ENCODE measurements around the gene SGMS1. TPM values are rescaled to one million over a fixed set of nuclear protein-coding genes. Genes with fewer than 3 reads are reported as not detected.
"Not testable (repeated sequence)": the region's sequence is repeated elsewhere in the genome, so short reads cannot be mapped to it uniquely, and the experiment has no call there.

The SGMS1 gene
- total RNA-seq, 1 donor from 2014 or later = 78.8 TPM

DNA sequence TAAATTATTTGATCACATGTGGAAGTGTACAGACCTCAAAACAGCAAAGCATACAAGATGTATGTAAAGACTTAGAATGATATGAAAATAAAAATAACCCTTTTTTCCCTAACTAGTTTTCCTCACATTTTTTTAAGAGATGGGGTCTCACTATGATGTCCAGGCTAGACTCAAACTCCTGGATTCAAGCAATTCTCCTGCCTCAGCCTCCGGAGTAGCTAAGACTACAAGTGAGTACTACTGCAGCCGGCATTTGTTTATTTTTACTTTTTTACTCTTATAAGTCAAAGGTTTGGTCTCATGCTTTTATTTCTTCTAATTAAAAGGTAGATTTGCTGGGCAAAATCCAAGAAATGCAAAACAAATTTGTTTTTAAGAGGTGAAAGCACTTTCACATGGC is 248.0 kb downstream of the SGMS1 start:
- DNase-seq (ENCODE audit: low spot score) = no peak

DNA sequence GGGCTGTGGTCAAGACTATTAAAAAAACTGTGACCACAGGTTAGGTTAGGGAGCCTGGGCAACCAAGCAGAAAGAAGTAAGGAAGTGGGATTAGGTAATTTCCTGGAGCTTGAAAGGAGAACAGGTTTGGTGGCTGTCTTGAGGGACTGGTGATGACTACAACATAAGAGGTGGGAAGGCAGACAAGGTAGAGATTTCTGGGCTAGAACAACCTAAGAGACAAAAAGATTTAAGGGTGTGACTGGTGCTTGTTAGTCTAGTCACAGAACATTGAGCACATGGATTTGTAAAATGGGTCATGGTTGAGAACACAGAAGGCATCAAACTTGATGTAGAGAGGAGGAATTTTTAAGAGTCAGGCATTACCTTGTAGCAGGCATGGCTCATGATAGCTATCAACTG is 248.7 kb downstream of the SGMS1 start:
- DNase-seq (ENCODE audit: low spot score) = peak; percentile 48

DNA sequence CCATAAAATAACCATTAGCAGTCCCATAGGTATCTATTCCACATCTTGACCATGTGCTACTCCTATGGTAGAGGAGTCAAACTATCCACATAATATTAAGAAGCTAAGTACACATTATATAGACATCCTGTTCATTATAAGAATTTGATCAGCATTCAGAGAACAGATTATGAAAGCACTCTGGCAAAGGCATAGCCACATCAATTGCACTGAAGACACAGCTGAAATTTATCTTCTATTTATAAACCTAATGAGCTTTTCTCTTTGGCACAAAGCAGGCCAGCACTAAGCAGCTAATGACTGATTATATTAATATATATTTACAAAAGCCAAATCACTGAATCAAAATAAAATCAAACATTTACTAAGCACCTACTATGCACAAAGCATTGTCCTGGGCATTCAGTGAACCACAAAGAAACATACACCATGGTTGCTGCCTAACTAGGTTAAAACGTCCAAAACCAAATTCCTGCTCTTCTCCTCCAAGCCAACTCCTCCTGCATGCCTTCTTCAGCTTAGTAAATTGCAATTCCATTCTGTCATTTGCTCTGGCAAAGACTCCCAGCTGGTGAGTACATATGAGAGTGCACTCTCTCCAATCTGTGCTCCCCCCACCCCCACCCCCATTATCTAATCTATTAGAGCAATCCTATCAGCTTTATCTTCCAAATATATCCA is 249.8 kb downstream of the SGMS1 start:
- no peak for DNase-seq (ENCODE audit: low spot score)

GRCh38 chr10:50369931-50370330 is 253.8 kb downstream of the SGMS1 start:
- DNase-seq (ENCODE audit: low spot score) = no peak

DNA sequence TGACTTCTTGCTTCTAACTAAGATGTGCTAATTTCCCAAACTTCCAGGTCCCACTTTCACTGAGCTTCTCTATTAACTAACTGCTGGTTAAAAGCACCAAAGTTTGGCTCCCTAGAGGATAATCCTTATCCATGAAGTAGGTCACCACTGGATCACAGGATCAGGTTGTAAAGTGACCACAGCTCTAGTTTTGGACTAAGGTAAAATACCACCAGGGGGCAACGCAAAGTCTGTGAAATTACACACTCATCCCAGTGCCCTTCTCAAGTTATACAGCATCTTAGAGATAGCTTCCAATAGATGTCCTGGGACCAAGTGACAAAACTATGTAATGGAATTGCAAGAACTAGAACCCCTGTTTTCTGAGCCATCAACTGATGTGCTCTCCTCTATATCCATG is 256.0 kb downstream of the SGMS1 start:
- DNase-seq (ENCODE audit: low spot score) = no peak

- DNase-seq (ENCODE audit: low spot score) = not testable (repeated sequence)
Observed at GRCh38 chr10:50366421-50366820, 257.3 kb downstream of the SGMS1 start.

DNA sequence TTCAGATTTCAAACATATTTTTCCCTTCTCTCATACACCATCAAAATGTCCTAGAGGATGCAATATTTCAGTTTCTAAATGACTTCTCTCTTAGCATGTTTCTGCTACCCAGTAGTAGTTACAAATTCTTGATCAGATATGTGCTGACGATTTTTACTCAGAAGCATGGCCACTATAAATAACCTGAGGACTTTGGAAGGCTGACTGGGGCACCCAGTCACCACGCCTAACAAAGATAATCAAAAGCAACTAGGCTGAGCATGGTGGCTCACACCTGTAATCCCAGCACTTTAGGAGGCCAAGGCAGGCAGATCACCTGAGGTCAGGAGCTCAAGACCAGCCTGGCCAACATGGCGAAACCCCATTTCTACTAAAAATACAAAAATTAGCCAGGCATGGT is 259.0 kb downstream of the SGMS1 start:
- DNase-seq (ENCODE audit: low spot score) = not testable (repeated sequence)

GRCh38 chr10:50362547-50363125 is 261.1 kb downstream of the SGMS1 start:
- no peak for DNase-seq (ENCODE audit: low spot score)

DNA sequence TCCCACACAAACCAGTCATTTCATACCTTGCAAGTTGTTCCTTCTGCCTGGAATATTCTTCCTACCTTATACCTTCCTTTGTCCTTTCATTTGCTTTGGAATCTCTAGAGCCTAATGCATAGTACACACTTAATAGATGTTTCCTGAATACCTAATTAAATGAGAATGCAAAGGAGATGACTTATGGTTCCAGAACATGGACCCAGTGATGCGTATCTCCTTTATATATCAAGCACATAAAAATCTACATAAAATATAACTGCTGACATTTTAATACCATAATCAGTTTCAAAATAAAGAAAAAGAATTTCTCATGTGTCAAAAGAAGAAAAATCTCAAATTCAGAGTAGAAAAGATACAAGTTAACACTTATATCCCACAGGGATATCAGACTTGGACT is 261.8 kb downstream of the SGMS1 start:
- DNase-seq (ENCODE audit: low spot score) = no peak

GRCh38 chr10:50360077-50360850 is 263.5 kb downstream of the SGMS1 start:
- DNase-seq (ENCODE audit: low spot score) = no peak

DNA sequence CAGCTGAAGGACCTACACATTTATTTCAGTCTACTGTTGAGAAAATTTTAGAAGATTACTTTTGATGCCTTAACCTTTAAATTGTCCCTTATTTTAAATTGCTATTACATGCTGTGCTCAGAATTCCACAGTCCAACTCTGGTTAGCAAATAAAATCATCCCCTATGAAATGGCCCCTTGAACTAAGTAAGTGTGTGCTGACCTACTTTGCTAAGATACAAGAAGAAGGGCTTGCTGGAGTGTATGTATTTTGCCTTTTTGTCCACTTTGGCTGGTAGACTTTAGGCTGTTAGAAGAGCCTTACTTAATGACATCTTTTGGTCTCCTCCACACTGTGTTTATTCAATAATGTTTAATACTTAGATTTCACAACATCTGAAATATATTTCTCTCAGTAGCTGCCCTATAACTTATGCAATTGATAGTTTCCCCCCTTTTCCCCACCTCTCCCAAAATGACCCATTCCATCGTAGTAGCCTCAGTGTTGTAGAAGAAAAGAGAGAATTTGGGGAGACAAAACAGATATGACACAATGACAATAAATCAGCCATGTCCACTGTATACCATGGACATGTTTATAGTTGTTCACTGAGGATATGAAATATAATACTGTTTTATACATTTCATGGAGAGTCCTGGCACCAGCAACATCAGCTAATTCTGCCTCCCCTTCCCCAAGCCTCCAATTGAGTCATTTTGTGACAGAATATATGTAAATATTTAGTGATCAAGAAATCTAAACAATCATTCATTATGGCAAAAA is 264.6 kb downstream of the SGMS1 start:
- DNase-seq (ENCODE audit: low spot score) = no peak

DNA sequence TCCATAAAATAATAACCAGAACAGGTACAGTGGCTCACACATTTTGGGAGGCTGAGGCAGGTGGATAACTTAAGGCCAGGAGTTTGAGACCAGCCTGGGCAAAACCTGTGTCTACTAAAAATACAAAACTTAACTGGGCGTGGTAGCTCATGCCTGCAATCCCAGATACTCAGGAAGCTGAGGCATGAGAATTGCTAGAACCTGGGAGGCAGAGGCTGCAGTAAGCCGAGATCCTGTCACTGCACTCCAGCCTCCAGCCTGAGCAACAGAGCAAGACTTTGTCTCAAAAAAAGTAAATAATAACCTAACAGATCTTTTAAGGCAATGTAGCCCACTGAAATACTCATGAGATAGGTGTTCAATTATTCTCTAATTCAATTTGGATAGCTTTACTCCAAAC is 265.3 kb downstream of the SGMS1 start:
- DNase-seq (ENCODE audit: low spot score) = no peak

GRCh38 chr10:50356481-50356832 is 267.3 kb downstream of the SGMS1 start:
- not testable (repeated sequence) for DNase-seq (ENCODE audit: low spot score)

- not testable (repeated sequence) for DNase-seq (ENCODE audit: low spot score)
Observed at GRCh38 chr10:50355693-50356480, 267.9 kb downstream of the SGMS1 start.

DNA sequence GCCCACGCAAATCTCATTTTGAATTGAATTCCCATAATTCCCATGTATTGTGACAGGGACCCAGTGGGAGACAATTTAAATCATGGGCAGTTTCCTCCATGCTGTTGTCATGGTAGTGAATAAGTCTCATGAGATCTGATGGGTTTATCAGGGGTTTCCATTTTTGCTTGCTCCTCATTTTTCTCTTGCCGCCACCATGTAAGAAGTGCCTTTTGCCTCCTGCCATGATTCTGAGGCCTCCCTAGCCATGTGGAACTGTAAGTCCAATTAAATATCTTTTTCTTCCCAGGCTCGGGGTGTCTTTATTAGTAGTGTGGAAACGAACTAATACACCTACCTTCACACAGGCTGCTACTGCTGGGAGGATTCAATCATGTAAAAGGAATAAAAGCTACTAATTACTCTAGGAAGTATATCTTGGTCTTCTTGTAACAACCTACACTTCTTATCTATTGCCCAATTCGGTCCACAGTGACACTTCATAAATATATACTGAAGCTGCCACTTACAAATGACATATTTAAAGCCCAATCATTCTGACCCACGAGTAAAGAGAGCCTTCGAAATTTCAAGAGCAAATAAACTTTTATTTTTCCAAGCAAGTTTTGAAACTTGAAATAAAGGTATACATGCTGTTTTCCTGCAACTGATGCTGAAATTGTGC is 272.1 kb downstream of the SGMS1 start:
- no peak for DNase-seq (ENCODE audit: low spot score)

- no peak for DNase-seq (ENCODE audit: low spot score)
Observed at GRCh38 chr10:50350366-50350765, 273.4 kb downstream of the SGMS1 start.

- DNase-seq (ENCODE audit: low spot score) = no peak
Observed at GRCh38 chr10:50349554-50349953, 274.2 kb downstream of the SGMS1 start.

DNA sequence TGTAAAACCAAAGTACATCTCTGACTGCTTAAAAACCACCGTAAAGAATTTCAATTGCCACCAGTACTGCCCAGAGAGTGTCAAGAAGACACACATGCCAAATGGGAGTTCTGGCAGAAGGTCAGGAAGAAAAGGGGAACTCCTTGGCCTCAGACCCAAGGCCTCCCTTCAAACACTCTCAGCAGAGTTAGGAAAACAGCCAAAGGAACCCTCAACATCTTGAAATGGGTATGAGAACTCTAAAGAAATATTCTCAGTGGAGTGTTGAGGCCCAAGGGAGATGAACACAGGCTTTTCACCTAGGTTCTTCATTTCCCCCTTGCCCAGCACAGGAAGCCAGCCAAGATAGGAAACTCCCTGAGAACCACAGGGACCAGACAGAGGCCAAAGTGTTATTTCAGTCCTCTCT is 276.4 kb downstream of the SGMS1 start:
- no peak for DNase-seq (ENCODE audit: low spot score)

- DNase-seq (ENCODE audit: low spot score) = no peak
Observed at GRCh38 chr10:50346942-50347341, 276.8 kb downstream of the SGMS1 start.

DNA sequence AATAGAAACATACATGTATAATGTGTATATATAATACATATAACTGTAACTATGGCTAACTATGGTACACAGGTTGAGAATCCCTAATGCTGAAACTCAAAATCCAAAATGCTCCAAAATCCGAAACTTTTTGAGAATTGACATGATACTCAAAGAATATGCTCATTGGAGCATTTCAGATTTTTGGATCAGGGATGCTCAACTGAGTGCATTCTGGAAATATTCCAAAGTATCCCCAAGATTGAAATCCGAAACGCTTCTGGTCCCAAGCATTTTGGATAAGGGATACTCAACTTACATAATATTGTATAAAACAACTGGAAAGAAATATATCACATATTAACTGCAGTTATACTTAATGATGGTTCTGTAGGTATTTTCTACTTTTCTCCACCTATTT is 278.2 kb downstream of the SGMS1 start:
- DNase-seq (ENCODE audit: low spot score) = no peak

All from ureter (tissue), 1 donor.